SK-N-SH (cell line): Measurements from ENCODE around the gene ADAMTS17. TPM values are rescaled to one million over a fixed set of nuclear protein-coding genes. Genes with fewer than 3 reads are reported as not detected.

Source experiments
- CTCF ChIA-PET: fragments of 300-600, 350-600 bp; formaldehyde crosslinking; extraction: SDS; loops from one replicate; lab custom pipeline; 2021; lab: Yijun Ruan, JAX
- POLR2A ChIA-PET: fragments of 350-600 bp; sonication (Branson Sonifier 250); formaldehyde crosslinking; extraction: SDS; loops from one replicate; lab custom pipeline; 2020; ENCODE audit warnings: antibody characterized with exemption, inconsistent platforms; lab: Yijun Ruan, JAX
- DNase-seq: peaks from one replicate; pipeline ENCODE4 v3.0.0; 2012
- H2AFZ ChIP-seq: fragments of 200-600 bp; sonication (generic); 2 replicates; pipeline ENCODE4 v1.8.1; 2016; ENCODE audit warnings: antibody characterized with exemption, mild to moderate bottlenecking, low read depth
- H3F3A ChIP-seq: fragments of 200-600 bp; sonication (generic); replicated peaks from 2 replicates; pipeline ENCODE3; 2016; ENCODE audit warnings: antibody characterized with exemption, mild to moderate bottlenecking; ENCODE audit not compliant: insufficient read depth
- H3K27ac ChIP-seq, 2 experiments: fragments of 200-500 bp in 1 of 2; fragments of 200-600 bp in 1 of 2; sonication (Bioruptor generic) in 1 of 2; sonication (generic), shearing (Covaris generic) in 1 of 2; 2 replicates each; pipeline versions ENCODE4 v1.5.1 to v1.6.1; 2014 to 2016; ENCODE audit warnings: low read depth in 2 of 2, inconsistent platforms in 1 of 2, low read length in 1 of 2, mild to moderate bottlenecking in 1 of 2, mixed read lengths in 1 of 2
- H3K27me3 ChIP-seq: fragments of 200-600 bp; sonication (generic), shearing (Covaris generic); 2 replicates; pipeline ENCODE4 v1.6.1; 2016; ENCODE audit warnings: mixed run types; ENCODE audit not compliant: insufficient read depth
- H3K36me3 ChIP-seq, 2 experiments: fragments of 200-500 bp in 1 of 2; fragments of 200-600 bp in 1 of 2; sonication (Bioruptor generic) in 1 of 2; sonication (generic) in 1 of 2; replicated peaks in 1 of 2; 2 replicates each; pipeline versions ENCODE3 to v1.5.1; 2014 to 2016; ENCODE audit warnings: low read length in 1 of 2, mild to moderate bottlenecking in 1 of 2; ENCODE audit not compliant: insufficient read depth in 2 of 2, control insufficient read depth in 1 of 2
- H3K4me1 ChIP-seq, 2 experiments: fragments of 200-500 bp in 1 of 2; fragments of 200-600 bp in 1 of 2; sonication (Bioruptor generic) in 1 of 2; sonication (generic), shearing (Covaris generic) in 1 of 2; 2 replicates each; pipeline versions ENCODE4 v1.5.1 to v1.6.1; 2014 to 2016; ENCODE audit warnings: low read depth in 1 of 2, low read length in 1 of 2, mixed run types in 1 of 2; ENCODE audit not compliant: insufficient read depth in 2 of 2, control insufficient read depth in 1 of 2
- H3K4me2 ChIP-seq: fragments of 200-600 bp; sonication (generic), shearing (Covaris generic); 2 replicates; pipeline ENCODE4 v1.6.1; 2017; ENCODE audit warnings: mixed run types
- H3K4me3 ChIP-seq, 2 experiments: fragments of 200-500 bp in 1 of 2; fragments of 200-600 bp in 1 of 2; sonication (Bioruptor generic) in 1 of 2; sonication (generic), shearing (Covaris generic) in 1 of 2; 2 replicates each; pipeline versions ENCODE4 v1.5.1 to v1.8.1; 2014 to 2016; ENCODE audit warnings: low read depth in 2 of 2, inconsistent platforms in 1 of 2, low read length in 1 of 2, mild to moderate bottlenecking in 1 of 2, mixed read lengths in 1 of 2, moderate library complexity in 1 of 2
- H3K79me2 ChIP-seq: fragments of 200-600 bp; sonication (generic); 2 replicates; pipeline ENCODE4 v1.8.1; 2017; ENCODE audit warnings: mild to moderate bottlenecking; ENCODE audit not compliant: insufficient read depth
- H3K9ac ChIP-seq: fragments of 200-600 bp; sonication (generic); 2 replicates; pipeline ENCODE4 v1.6.1; 2017; ENCODE audit warnings: mixed run types
- H3K9me2 ChIP-seq: fragments of 200-600 bp; sonication (generic); 2 replicates; pipeline ENCODE4 v1.6.1; 2017; ENCODE audit warnings: mixed run types
- H3K9me3 ChIP-seq: fragments of 200-600 bp; sonication (generic); 2 replicates; pipeline ENCODE4 v1.6.1; 2017; ENCODE audit warnings: mixed run types, mild to moderate bottlenecking, moderate library complexity
- H4K20me1 ChIP-seq: fragments of 200-600 bp; sonication (generic); 2 replicates; pipeline ENCODE4 v1.6.1; 2017; ENCODE audit warnings: mild to moderate bottlenecking, mixed run types; ENCODE audit not compliant: insufficient read depth
- CHD2 ChIP-seq: fragments of 150-350 bp; IDR thresholded peaks from 2 replicates; pipeline ENCODE4 v1.6.1; 2018; ENCODE audit warnings: low read length; ENCODE audit not compliant: partially characterized antibody
- ELF1 ChIP-seq: IDR thresholded peaks from 2 replicates; pipeline ENCODE4 v1.4.0; 2012
- EZH2phosphoT487 ChIP-seq: fragments of 200-600 bp; sonication (generic); IDR thresholded peaks from 2 replicates; pipeline ENCODE4 v1.6.1; 2017; ENCODE audit warnings: low read depth, mixed run types, mild to moderate bottlenecking, antibody characterized with exemption, moderate library complexity, borderline replicate concordance
- FOSL2 ChIP-seq: IDR thresholded peaks from 2 replicates; pipeline ENCODE4 v1.4.0; 2012; ENCODE audit warnings: low read depth, mild to moderate bottlenecking, moderate library complexity, borderline replicate concordance
- FOXM1 ChIP-seq: IDR thresholded peaks from 2 replicates; pipeline ENCODE4 v1.4.0; 2012; ENCODE audit warnings: low read depth, mild to moderate bottlenecking
- GABPA ChIP-seq: IDR thresholded peaks from 2 replicates; pipeline ENCODE4 v1.4.0; 2012; ENCODE audit warnings: low read depth, mild to moderate bottlenecking
- GATA2 ChIP-seq: sonication (generic); formaldehyde crosslinking; IDR thresholded peaks from 2 replicates; pipeline ENCODE4 v1.5.0; 2020; ENCODE audit warnings: mild to moderate bottlenecking, missing genetic modification reagents
- JUND ChIP-seq: IDR thresholded peaks from 2 replicates; pipeline ENCODE4 v1.4.0; 2012
- MXI1 ChIP-seq: IDR thresholded peaks from 2 replicates; pipeline ENCODE4 v1.6.1; 2012; ENCODE audit warnings: mild to moderate bottlenecking, low read depth, low read length, improper control_type of control experiment
- NFIC ChIP-seq: IDR thresholded peaks from 2 replicates; pipeline ENCODE4 v1.4.0; 2012; ENCODE audit warnings: borderline replicate concordance
- PBX3 ChIP-seq: IDR thresholded peaks from 2 replicates; pipeline ENCODE4; 2012
- POLR2AphosphoS5 ChIP-seq: IDR thresholded peaks from 2 replicates; pipeline ENCODE4 v1.6.1; 2012; ENCODE audit warnings: low read depth, low read length
- RCOR1 ChIP-seq: fragments of 150-350 bp; IDR thresholded peaks from 2 replicates; pipeline ENCODE4 v1.6.1; 2017; ENCODE audit warnings: antibody characterized with exemption, low read length
- REST ChIP-seq: IDR thresholded peaks from 2 replicates; pipeline ENCODE4 v1.6.1; 2012; ENCODE audit warnings: mild to moderate bottlenecking, low read depth, low read length, moderate library complexity
- RFX5 ChIP-seq: IDR thresholded peaks from 2 replicates; pipeline ENCODE4 v1.6.1; 2012; ENCODE audit warnings: mild to moderate bottlenecking, improper control_type of control experiment, low read length
- RXRA ChIP-seq: IDR thresholded peaks from 2 replicates; pipeline ENCODE4 v1.4.0; 2012; ENCODE audit warnings: low read depth, mild to moderate bottlenecking, borderline replicate concordance
- SIN3A ChIP-seq: IDR thresholded peaks from 2 replicates; pipeline ENCODE4 v1.6.1; 2012; ENCODE audit warnings: low read depth, mild to moderate bottlenecking, low read length, moderate library complexity, borderline replicate concordance
- SMC3 ChIP-seq: IDR thresholded peaks from 2 replicates; pipeline ENCODE4 v1.6.1; 2012; ENCODE audit warnings: low read depth, low read length, improper control_type of control experiment
- TAF1 ChIP-seq: IDR thresholded peaks from 2 replicates; pipeline ENCODE4 v1.6.1; 2012; ENCODE audit warnings: low read depth, mild to moderate bottlenecking, low read length, moderate library complexity, borderline replicate concordance
- USF2 ChIP-seq: fragments of 150-350 bp; IDR thresholded peaks from 2 replicates; pipeline ENCODE4 v1.6.1; 2017; ENCODE audit warnings: antibody characterized with exemption, low read length, low read depth, borderline replicate concordance
- WGBS: methylation state at CpG from one replicate; pipeline ENCODE4 v1.1.6; 2017; ENCODE audit warnings: low lambda C conversion rate; 5-methylcytosine and 5-hydroxymethylcytosine counted together
- polyA plus RNA-seq, 3 experiments: library from polyadenylated mRNA; depleted of rRNA; stranded (reverse); fragments of >200 nt; gene quantifications; 2 replicates each; pipeline ENCODE4 v1.2.3, GENCODE V29; 2012

Gene ADAMTS17
- polyA plus RNA-seq, 1 of the 3 experiments (the other 2 are of a cell fraction) = not detected

GRCh38 chr15:100266166-100266565 lies 75.6 kb downstream of the ADAMTS17 start:
- WGBS = 21% methylated on average over 6 of the region's 10 CpGs
- TF ChIP-seq GATA2 (CRISPR knock-in tag) (no peak), GABPA (no peak), REST (no peak), MXI1 (no peak)
- Histone ChIP-seq H3K27ac (no peak overlapping the region), H3K9ac (no peak overlapping the region), H3K27me3 (no peaks in the 10 kb centered on the region), H3F3A (no peaks in the 10 kb centered on the region), H3K4me3 (no peak overlapping the region), H3K36me3 (no peaks in the 10 kb centered on the region), H2AFZ (no peak overlapping the region), H3K4me2 (no peak overlapping the region), H4K20me1 (no peaks in the 10 kb centered on the region), H3K9me2 (no peaks in the 10 kb centered on the region), H3K4me1 (no peaks in the 10 kb centered on the region), H3K79me2 (no peaks in the 10 kb centered on the region), H3K9me3 (no peaks in the 10 kb centered on the region)
- ChIA-PET CTCF (interaction anchor here (0.7 kb wide), 1 partner anchor 75 kb away, joined by 3 read pairs; the partner anchor contains the start of gene ADAMTS17), POLR2A (no interaction called here)
- no peak for DNase-seq

- no peaks in the 10 kb centered on the region for H3K36me3 ChIP-seq
- ChIA-PET CTCF (interaction anchor here (0.7 kb wide), 1 partner anchor 76 kb away, joined by 3 read pairs; the partner anchor contains the start of gene ADAMTS17), POLR2A (no interaction called here)
- no peak for DNase-seq
- 0% methylated on average over 1 of the region's 2 CpGs for whole genome bisulfite sequencing
- no peak overlapping the region for H3K4me3 ChIP-seq
- no peaks in the 10 kb centered on the region for H3K9me3 ChIP-seq
- no peak overlapping the region for H2AFZ ChIP-seq
- H3K9me2 ChIP-seq = no peaks in the 10 kb centered on the region
- H3K4me2 ChIP-seq = no peak overlapping the region
- no peaks in the 10 kb centered on the region for H4K20me1 ChIP-seq
- H3K4me1 ChIP-seq = no peaks in the 10 kb centered on the region
- H3K27ac ChIP-seq = no peak overlapping the region
- H3F3A ChIP-seq = no peaks in the 10 kb centered on the region
- H3K9ac ChIP-seq = no peak overlapping the region
- no peaks in the 10 kb centered on the region for H3K79me2 ChIP-seq
- H3K27me3 ChIP-seq = no peaks in the 10 kb centered on the region
- no peak for TF ChIP-seq SMC3
- no peak for TF ChIP-seq CHD2
- no peak for TF ChIP-seq FOSL2
- no peak for TF ChIP-seq RFX5
- no peak for TF ChIP-seq JUND
- TF ChIP-seq SIN3A = no peak
- no peak for TF ChIP-seq POLR2AphosphoS5
- TF ChIP-seq GABPA = no peak
- no peak for TF ChIP-seq REST
- TF ChIP-seq EZH2phosphoT487 = no peak
- no peak for TF ChIP-seq NFIC
- TF ChIP-seq RXRA = no peak
- TF ChIP-seq ELF1 = no peak
- TF ChIP-seq RCOR1 = no peak
- no peak for TF ChIP-seq FOXM1
- TF ChIP-seq USF2 = no peak
- TF ChIP-seq PBX3 = no peak
- TF ChIP-seq TAF1 = no peak
These were observed 76.1 kb downstream of the ADAMTS17 start for GRCh38 chr15:100265641-100266035.
